ENCODE measurements around the gene CSRNP3. TPM values are rescaled to one million over a fixed set of nuclear protein-coding genes. Genes with fewer than 3 reads are reported as not detected.

The CSRNP3 gene
- total RNA-seq, 1 experiment from 2014 or later, result 0.05 TPM

DNA sequence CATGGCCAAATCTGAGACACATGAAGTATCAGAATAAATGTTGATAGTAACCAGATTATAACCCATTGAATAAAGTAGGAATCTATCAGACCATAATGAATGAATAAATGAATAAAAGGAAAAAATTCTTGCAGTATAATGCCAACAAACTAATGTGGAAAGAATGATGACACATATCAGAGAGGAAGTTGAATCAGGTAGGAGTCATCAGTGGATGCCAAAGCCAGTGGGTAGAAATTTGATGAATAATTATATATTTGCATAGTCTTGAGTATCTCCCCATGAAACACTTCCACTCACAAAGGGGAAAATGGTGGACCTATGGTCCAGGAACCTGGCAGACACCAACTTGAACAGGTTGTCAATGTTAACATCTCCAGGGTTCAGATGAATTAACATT, 255.9 kb downstream of the CSRNP3 start:
- no peaks in the 10 kb centered on the region for H3K9me3 ChIP-seq (ENCODE audit: control insufficient read depth in 1 of 2, insufficient read depth in 1 of 2, low read depth in 1 of 2, low read length in 2 of 2)
- no peaks in the 10 kb centered on the region for H3K79me2 ChIP-seq (ENCODE audit: insufficient read depth, low read length)
- peaks cover 0 to 9% of the 10 kb centered on the region in 2 experiments; a peak in 2 of 4 replicates for H3K4me1 ChIP-seq (ENCODE audit: control insufficient read depth in 1 of 2, insufficient read depth in 2 of 2, low read length in 2 of 2)
- H3K9ac ChIP-seq (ENCODE audit: low read length), result no peak overlapping the region
- ATAC-seq (no peak), DNase-seq (ENCODE audit: low read depth, low spot score) (no peak)
- no peak overlapping the region for H2AFZ ChIP-seq (ENCODE audit: low read depth, low read length, poor library complexity, severe bottlenecking)
- no peaks in the 10 kb centered on the region for H4K20me1 ChIP-seq (ENCODE audit: insufficient read depth)
- POLR2A ChIA-PET, result no interaction called here
- TF ChIP-seq SP1 (IDR thresholded peaks at IDR 0.05; ENCODE audit: low read depth) (peak; percentile 49), SRF (IDR thresholded peaks at IDR 0.05; ENCODE audit: low read depth) (peak; percentile 25; the same call in 1 of the 2 replicates), JUND (IDR thresholded peaks at IDR 0.05) (peak; percentile 50), FOSL1 (IDR thresholded peaks at IDR 0.05; ENCODE audit: low read depth) (peak; percentile 83), ATF3 (IDR thresholded peaks at IDR 0.05) (no peak), EZH2phosphoT487 (IDR thresholded peaks at IDR 0.05; ENCODE audit: borderline replicate concordance) (no peak), ZBTB33 (IDR thresholded peaks at IDR 0.05; ENCODE audit: extremely low read depth, insufficient replicate concordance, low read length) (no peak), ZFX (IDR thresholded peaks at IDR 0.05) (no peak)
- peaks cover 12% of the 10 kb centered on the region; the same call in 1 of the 2 replicates for H3K27me3 ChIP-seq (ENCODE audit: insufficient read depth, low read length)
- RAD21 ChIA-PET (ENCODE audit: low non-redundant PET in 1 of 2, low total read pairs in 2 of 2, uncharacterized antibody in 2 of 2, unreplicated experiment in 2 of 2), result no interaction called here
- no peak overlapping the region for H3K4me3 ChIP-seq (replicated peaks in 1 of 2; ENCODE audit: low read depth in 1 of 2, low read length in 2 of 2)
- CTCF ChIA-PET, result no interaction called here
- no peaks in the 10 kb centered on the region for H3K36me3 ChIP-seq (ENCODE audit: control insufficient read depth in 1 of 2, insufficient read depth in 2 of 2, low read length in 2 of 2)
- no peaks in the 10 kb centered on the region for H3K9me2 ChIP-seq (ENCODE audit: insufficient read depth)
- intact Hi-C loops (cut with micrococcal nuclease), result loop anchor here (10.0 kb wide), 1 partner anchor 299 kb away; no protein-coding TSS in a partner anchor
- no peak overlapping the region for H3K27ac ChIP-seq (ENCODE audit: low read depth, low read length)
- H3K4me2 ChIP-seq (ENCODE audit: low read length), result peak overlapping the region; percentile 25
- no TSS peak for BruUV-seq (replicated peaks)

Other genes starting within 250 kb of the CSRNP3 start
- gene SCN2A, start 230.3 kb upstream of the CSRNP3 start, total RNA-seq (2021; ENCODE audit: unreplicated experiment), result 0.25 TPM